Measurements from ENCODE around the gene TNRC6B.

Gene TNRC6B

GRCh38 chr22:40313007-40313406, 135.3 kb downstream of the TNRC6B start:
- Histone ChIP-seq H3K27ac (ENCODE audit: low read depth, low read length, poor library complexity, severe bottlenecking) (no peak overlapping the region), H3K4me3 (ENCODE audit: low read depth, low read length, poor library complexity, severe bottlenecking) (no peak overlapping the region), H3K36me3 (ENCODE audit: insufficient read depth, low read length) (peaks cover 100% of the 10 kb centered on the region), H3K4me1 (ENCODE audit: insufficient read depth, low read length, severe bottlenecking) (no peaks in the 10 kb centered on the region), H3K79me2 (ENCODE audit: insufficient read depth, low read length) (no peaks in the 10 kb centered on the region), H3K4me2 (ENCODE audit: low read length) (no peak overlapping the region), H2AFZ (ENCODE audit: low read length) (no peak overlapping the region), H3K9me2 (ENCODE audit: low read depth, low read length) (no peaks in the 10 kb centered on the region), H3K9ac (ENCODE audit: low read length) (no peak overlapping the region), H4K20me1 (ENCODE audit: insufficient read depth, low read length) (no peaks in the 10 kb centered on the region), H3K9me3 (ENCODE audit: low read length) (no peaks in the 10 kb centered on the region), H3F3A (ENCODE audit: insufficient read depth, low read length) (no peaks in the 10 kb centered on the region), H3K27me3 (ENCODE audit: insufficient read depth, low read length) (no peaks in the 10 kb centered on the region)
- TF ChIP-seq EZH2 (IDR thresholded peaks at IDR 0.05; ENCODE audit: borderline replicate concordance, low read length) (no peak), CTCF (IDR thresholded peaks at IDR 0.05; ENCODE audit: low read length) (no peak)

GRCh38 chr22:40314041-40314440, 136.3 kb downstream of the TNRC6B start:
- Histone ChIP-seq H4K20me1 (ENCODE audit: insufficient read depth, low read length) (no peaks in the 10 kb centered on the region), H2AFZ (ENCODE audit: low read length) (no peak overlapping the region), H3K9me3 (ENCODE audit: low read length) (no peaks in the 10 kb centered on the region), H3K4me2 (ENCODE audit: low read length) (no peak overlapping the region), H3K4me1 (ENCODE audit: insufficient read depth, low read length, severe bottlenecking) (no peaks in the 10 kb centered on the region), H3K27ac (ENCODE audit: low read depth, low read length, poor library complexity, severe bottlenecking) (no peak overlapping the region), H3K9me2 (ENCODE audit: low read depth, low read length) (no peaks in the 10 kb centered on the region), H3K79me2 (ENCODE audit: insufficient read depth, low read length) (no peaks in the 10 kb centered on the region), H3F3A (ENCODE audit: insufficient read depth, low read length) (no peaks in the 10 kb centered on the region), H3K4me3 (ENCODE audit: low read depth, low read length, poor library complexity, severe bottlenecking) (no peak overlapping the region), H3K36me3 (ENCODE audit: insufficient read depth, low read length) (peaks cover 97% of the 10 kb centered on the region), H3K27me3 (ENCODE audit: insufficient read depth, low read length) (no peaks in the 10 kb centered on the region), H3K9ac (ENCODE audit: low read length) (no peak overlapping the region)
- no peak for TF ChIP-seq CTCF (IDR thresholded peaks at IDR 0.05; ENCODE audit: low read length)
- no peak for TF ChIP-seq EZH2 (IDR thresholded peaks at IDR 0.05; ENCODE audit: borderline replicate concordance, low read length)

- Histone ChIP-seq H3K27me3 (ENCODE audit: insufficient read depth, low read length) (no peaks in the 10 kb centered on the region), H3K4me2 (ENCODE audit: low read length) (no peak overlapping the region), H2AFZ (ENCODE audit: low read length) (no peak overlapping the region), H3K4me1 (ENCODE audit: insufficient read depth, low read length, severe bottlenecking) (peaks cover 38% of the 10 kb centered on the region), H3K9me2 (ENCODE audit: low read depth, low read length) (no peaks in the 10 kb centered on the region), H3K9me3 (ENCODE audit: low read length) (no peaks in the 10 kb centered on the region), H3K36me3 (ENCODE audit: insufficient read depth, low read length) (peaks cover 68% of the 10 kb centered on the region), H4K20me1 (ENCODE audit: insufficient read depth, low read length) (no peaks in the 10 kb centered on the region), H3K4me3 (ENCODE audit: low read depth, low read length, poor library complexity, severe bottlenecking) (no peak overlapping the region), H3K9ac (ENCODE audit: low read length) (no peak overlapping the region), H3K27ac (ENCODE audit: low read depth, low read length, poor library complexity, severe bottlenecking) (peak overlapping the region; percentile 7), H3K79me2 (ENCODE audit: insufficient read depth, low read length) (no peaks in the 10 kb centered on the region), H3F3A (ENCODE audit: insufficient read depth, low read length) (no peaks in the 10 kb centered on the region)
- TF ChIP-seq CTCF (IDR thresholded peaks at IDR 0.05; ENCODE audit: low read length) (no peak), EZH2 (IDR thresholded peaks at IDR 0.05; ENCODE audit: borderline replicate concordance, low read length) (no peak)
Measured at GRCh38 chr22:40320687-40321086, 143.0 kb downstream of the TNRC6B start.

All from OCI-LY1 (cell line).